Eye (tissue), 1 donor: ENCODE results near the gene HSPA1A.
A peak's percentile ranks its signal among the peaks of the same experiment; 100 is the strongest.
"Not testable (repeated sequence)": the region's sequence is repeated elsewhere in the genome, so short reads cannot be mapped to it uniquely, and the experiment has no call there.

Experiments
- DNase-seq: peaks from one replicate; pipeline ENCODE4 v3.0.0-alpha.2; 2015

HSPA1A gene

GRCh38 chr6:31837369-31838113 lies 22.2 kb downstream of the HSPA1A start:
- DNase-seq, result no peak

GRCh38 chr6:31838114-31838553 lies 22.8 kb downstream of the HSPA1A start:
- DNase-seq, result not testable (repeated sequence)

GRCh38 chr6:31838968-31839367 lies 23.6 kb downstream of the HSPA1A start:
- no peak for DNase-seq

GRCh38 chr6:31839779-31840126 lies 24.4 kb downstream of the HSPA1A start:
- not testable (repeated sequence) for DNase-seq

GRCh38 chr6:31842053-31842452 lies 26.7 kb downstream of the HSPA1A start:
- no peak for DNase-seq

- no peak for DNase-seq
Observed at GRCh38 chr6:31844507-31844906, 29.2 kb downstream of the HSPA1A start.

- no peak for DNase-seq
Observed at GRCh38 chr6:31847276-31847978, 32.1 kb downstream of the HSPA1A start.

- no peak for DNase-seq
Observed at GRCh38 chr6:31850765-31851484, 35.6 kb downstream of the HSPA1A start.

GRCh38 chr6:31851485-31851832 lies 36.1 kb downstream of the HSPA1A start:
- no peak for DNase-seq

- not testable (repeated sequence) for DNase-seq
Observed at GRCh38 chr6:31851980-31852718, 36.8 kb downstream of the HSPA1A start.

GRCh38 chr6:31857774-31858173 lies 42.4 kb downstream of the HSPA1A start:
- DNase-seq, result not testable (repeated sequence)

- DNase-seq, result no peak
Observed at GRCh38 chr6:31858707-31859106, 43.4 kb downstream of the HSPA1A start.

- DNase-seq, result no peak
Observed at GRCh38 chr6:31859923-31860322, 44.6 kb downstream of the HSPA1A start.

- no peak for DNase-seq
Observed at GRCh38 chr6:31860349-31860748, 45.0 kb downstream of the HSPA1A start.

- no peak for DNase-seq
Observed at GRCh38 chr6:31861150-31861549, 45.8 kb downstream of the HSPA1A start.

GRCh38 chr6:31861919-31862343 lies 46.6 kb downstream of the HSPA1A start:
- no peak for DNase-seq

- peak; percentile 100 for DNase-seq
Observed at GRCh38 chr6:31862344-31863235, 47.2 kb downstream of the HSPA1A start, which contains the start of gene NEU1. TSS of gene NEU1 (minus strand) at chr6:31862821. CDS start at chr6:31862776, 45 bp downstream.

GRCh38 chr6:31864123-31864562 lies 48.8 kb downstream of the HSPA1A start:
- not testable (repeated sequence) for DNase-seq

- no peak for DNase-seq
Observed at GRCh38 chr6:31864818-31865204, 49.5 kb downstream of the HSPA1A start.

GRCh38 chr6:31865205-31866118 lies 50.1 kb downstream of the HSPA1A start:
- DNase-seq, result no peak
